H9 (cell line): ENCODE results near the gene C8G. TPM values are rescaled to one million over a fixed set of nuclear protein-coding genes. Genes with fewer than 3 reads are reported as not detected.

ENCODE experiments used
- DNase-seq: peaks from one replicate; pipeline ENCODE4 v3.0.0-alpha.2; 2017
- H2AFZ ChIP-seq: one replicate; pipeline ENCODE4 v1.6.1; 2013; ENCODE audit warnings: mild to moderate bottlenecking, low read length, control low read depth, moderate library complexity
- H2AK5ac ChIP-seq: 2 replicates; pipeline ENCODE4 v1.6.1; 2013; ENCODE audit warnings: low read length, control low read depth, mixed read lengths; ENCODE audit not compliant: insufficient read length
- H2BK120ac ChIP-seq: one replicate; pipeline ENCODE4 v1.6.1; 2013; ENCODE audit warnings: low read depth, mild to moderate bottlenecking, low read length, control low read depth, inconsistent platforms; ENCODE audit not compliant: poor library complexity, severe bottlenecking
- H2BK12ac ChIP-seq: 2 replicates; pipeline ENCODE4 v1.6.1; 2013; ENCODE audit warnings: low read length, control low read depth, mixed read lengths, low read depth; ENCODE audit not compliant: insufficient read length
- H2BK15ac ChIP-seq: 2 replicates; pipeline ENCODE4 v1.6.1; 2013; ENCODE audit warnings: low read depth, low read length, control low read depth
- H2BK20ac ChIP-seq: one replicate; pipeline ENCODE4 v1.6.1; 2013; ENCODE audit warnings: low read depth, mild to moderate bottlenecking, low read length, control low read depth, inconsistent platforms; ENCODE audit not compliant: poor library complexity, severe bottlenecking
- H2BK5ac ChIP-seq: 2 replicates; pipeline ENCODE4 v1.6.1; 2013; ENCODE audit warnings: low read length, control low read depth, mixed read lengths; ENCODE audit not compliant: insufficient read length
- H3K14ac ChIP-seq: 2 replicates; pipeline ENCODE4 v1.6.1; 2013; ENCODE audit warnings: low read length, control low read depth; ENCODE audit not compliant: insufficient read depth
- H3K18ac ChIP-seq: 2 replicates; pipeline ENCODE4 v1.6.1; 2013; ENCODE audit warnings: low read depth, mild to moderate bottlenecking, mixed read lengths, low read length, control low read depth; ENCODE audit not compliant: insufficient read length
- H3K23ac ChIP-seq: 2 replicates; pipeline ENCODE4 v1.6.1; 2013; ENCODE audit warnings: low read length, control low read depth, mixed read lengths, low read depth; ENCODE audit not compliant: insufficient read length
- H3K23me2 ChIP-seq: 2 replicates; pipeline ENCODE4 v1.6.1; 2013; ENCODE audit warnings: low read depth, mild to moderate bottlenecking, mixed read lengths, low read length, control low read depth; ENCODE audit not compliant: insufficient read length, poor library complexity, severe bottlenecking
- H3K27ac ChIP-seq: 2 replicates; pipeline ENCODE4 v1.5.1; 2013; ENCODE audit warnings: low read length, control low read depth, mixed read lengths, low read depth; ENCODE audit not compliant: insufficient read length
- H3K27me3 ChIP-seq: 2 replicates; pipeline ENCODE4 v1.6.1; 2013; ENCODE audit warnings: low read length, control low read depth, inconsistent platforms; ENCODE audit not compliant: insufficient read depth
- H3K4ac ChIP-seq: 2 replicates; pipeline ENCODE4 v1.6.1; 2013; ENCODE audit warnings: low read depth, mild to moderate bottlenecking, control low read depth, inconsistent platforms, low read length, moderate library complexity
- H3K4me1 ChIP-seq: 2 replicates; pipeline ENCODE4 v1.6.1; 2013; ENCODE audit warnings: low read length, control low read depth, inconsistent platforms; ENCODE audit not compliant: insufficient read depth
- H3K4me2 ChIP-seq: 2 replicates; pipeline ENCODE4 v1.6.1; 2013; ENCODE audit warnings: low read length, control low read depth, mixed read lengths; ENCODE audit not compliant: insufficient read length, insufficient read depth
- H3K56ac ChIP-seq: 2 replicates; pipeline ENCODE4 v1.6.1; 2013; ENCODE audit warnings: low read depth, mild to moderate bottlenecking, mixed read lengths, low read length, control low read depth; ENCODE audit not compliant: insufficient read length
- H3K79me1 ChIP-seq: 2 replicates; pipeline ENCODE4 v1.6.1; 2013; ENCODE audit warnings: low read depth, mild to moderate bottlenecking, moderate library complexity, low read length, control low read depth, inconsistent platforms; ENCODE audit not compliant: insufficient read depth, poor library complexity, severe bottlenecking
- H3K79me2 ChIP-seq: 2 replicates; pipeline ENCODE4 v1.6.1; 2013; ENCODE audit warnings: low read length, control low read depth, inconsistent platforms; ENCODE audit not compliant: insufficient read depth
- H3K9ac ChIP-seq: 2 replicates; pipeline ENCODE4 v1.6.1; 2013; ENCODE audit warnings: low read length, control low read depth, mixed read lengths; ENCODE audit not compliant: insufficient read length; ENCODE audit errors: extremely low read depth
- H3K9me3 ChIP-seq: one replicate; pipeline ENCODE4 v1.6.1; 2013; ENCODE audit warnings: low read depth, low read length, inconsistent platforms; ENCODE audit not compliant: control insufficient read depth
- H3T11ph ChIP-seq: one replicate; pipeline ENCODE4 v1.6.1; 2013; ENCODE audit warnings: mild to moderate bottlenecking, low read length, control low read depth, inconsistent platforms
- H4K20me1 ChIP-seq: one replicate; pipeline ENCODE4 v1.6.1; 2013; ENCODE audit not compliant: control insufficient read depth, insufficient read length, insufficient read depth
- H4K5ac ChIP-seq: 2 replicates; pipeline ENCODE4 v1.6.1; 2013; ENCODE audit warnings: low read depth, mild to moderate bottlenecking, mixed read lengths, low read length, control low read depth; ENCODE audit not compliant: insufficient read length
- H4K8ac ChIP-seq: replicated peaks from 2 replicates; pipeline ENCODE4 v1.6.1; 2013; ENCODE audit warnings: low read length, control low read depth, mixed read lengths, low read depth; ENCODE audit not compliant: insufficient read length
- H4K91ac ChIP-seq: 2 replicates; pipeline ENCODE4 v1.6.1; 2013; ENCODE audit warnings: low read depth, mild to moderate bottlenecking, moderate library complexity, mixed read lengths, low read length, control low read depth; ENCODE audit not compliant: insufficient read length
- H3K27ac Mint-ChIP-seq, 3 experiments: 2 replicates in 2 of 3; 3 replicates in 1 of 3; pipeline ENCODE4 v1.8.0; 2020 to 2021; ENCODE audit warnings: mixed read lengths in 3 of 3, mild to moderate bottlenecking in 1 of 3, moderate library complexity in 1 of 3
- H3K27me3 Mint-ChIP-seq: 2 replicates; pipeline ENCODE4 v1.8.0; 2021; ENCODE audit warnings: low read depth, mild to moderate bottlenecking, moderate library complexity, mixed read lengths
- H3K36me3 Mint-ChIP-seq, 3 experiments: 2 replicates in 2 of 3; 3 replicates in 1 of 3; pipeline ENCODE4 v1.8.0; 2020 to 2021; ENCODE audit warnings: low read depth in 3 of 3, mixed read lengths in 3 of 3; ENCODE audit not compliant: insufficient read depth in 1 of 3
- H3K4me1 Mint-ChIP-seq, 2 experiments: 2 replicates each; pipeline ENCODE4 v1.8.0; 2020; ENCODE audit warnings: mixed read lengths in 2 of 2
- H3K4me3 Mint-ChIP-seq, 2 experiments: 2 replicates in 1 of 2; 3 replicates in 1 of 2; pipeline ENCODE4 v1.8.0; 2020 to 2021; ENCODE audit warnings: mild to moderate bottlenecking in 2 of 2, mixed read lengths in 2 of 2, moderate library complexity in 1 of 2
- H3K9me3 Mint-ChIP-seq, 2 experiments: 2 replicates in 1 of 2; 3 replicates in 1 of 2; pipeline ENCODE4 v1.8.0; 2020; ENCODE audit warnings: mild to moderate bottlenecking in 2 of 2, mixed read lengths in 2 of 2, moderate library complexity in 1 of 2
- CTCF ChIP-seq: fragments of 200-600 bp; sonication (generic); conservative IDR thresholded peaks from 3 replicates; pipeline ENCODE4 v1.8.0; 2021; ENCODE audit warnings: antibody characterized with exemption, mild to moderate bottlenecking
- WGBS: extraction: QIAGEN DNeasy Blood & Tissue Kit; methylation state at CpG from one replicate; pipeline ENCODE4 v1.1.7; 2013; ENCODE audit warnings: missing lambda C conversion rate, low lambda C conversion rate, mixed read lengths; ENCODE audit not compliant: insufficient read length; ENCODE audit errors: extremely low coverage; 5-methylcytosine and 5-hydroxymethylcytosine counted together
- total RNA-seq: library from RNA; stranded (reverse); gene quantifications from 2 replicates; pipeline ENCODE4 v1.2.1, GENCODE V29; 2021

The C8G gene
- total RNA-seq, 1 experiment from 2014 or later = 0.96 TPM

GRCh38 chr9:136899196-136899595 is 45.8 kb upstream of the C8G start:
- no peaks in the 10 kb centered on the region; the same call in 1 of the 2 replicates for H3K79me2 ChIP-seq
- Mint-ChIP-seq H3K4me3 (no peak overlapping the region), H3K36me3 (peaks cover 36 to 65% (median 55%) of the 10 kb centered on the region in 3 experiments), H3K27ac (peak overlapping the region in 1 of 3 experiments; percentile 16; a peak in 1 of 7 replicates), H3K9me3 (no peaks in the 10 kb centered on the region), H3K27me3 (no peaks in the 10 kb centered on the region; the same call in 1 of the 2 replicates), H3K4me1 (peaks cover 5 to 12% of the 10 kb centered on the region in 2 experiments; a peak in 3 of 4 replicates)
- peaks cover 6% of the 10 kb centered on the region for H3K79me1 ChIP-seq
- no peak overlapping the region for H2AFZ ChIP-seq
- H2BK120ac ChIP-seq = no peak overlapping the region
- H2BK5ac ChIP-seq = no peak overlapping the region
- H3K9me3 ChIP-seq = no peaks in the 10 kb centered on the region
- no peak for TF ChIP-seq CTCF
- no peaks in the 10 kb centered on the region for H3K23me2 ChIP-seq
- no peak overlapping the region for H3K23ac ChIP-seq
- H4K91ac ChIP-seq = no peak overlapping the region
- no peak overlapping the region for H3K56ac ChIP-seq
- no peak overlapping the region for H4K8ac ChIP-seq
- H2AK5ac ChIP-seq = no peak overlapping the region
- H4K20me1 ChIP-seq = no peaks in the 10 kb centered on the region
- H3K27ac ChIP-seq = no peak overlapping the region
- H3K9ac ChIP-seq = no peak overlapping the region
- H2BK20ac ChIP-seq = no peak overlapping the region
- no peak overlapping the region for H3K18ac ChIP-seq
- no peaks in the 10 kb centered on the region for H3K27me3 ChIP-seq
- H4K5ac ChIP-seq = no peak overlapping the region
- no peak overlapping the region for H2BK12ac ChIP-seq
- H3T11ph ChIP-seq = no peak overlapping the region
- H3K4me2 ChIP-seq = no peak overlapping the region
- no peak overlapping the region for H2BK15ac ChIP-seq
- WGBS = no CpG with 5 or more reads among the region's 9 CpGs
- no peak for DNase-seq
- H3K4me1 ChIP-seq = no peaks in the 10 kb centered on the region
- H3K4ac ChIP-seq = no peak overlapping the region
- no peak overlapping the region for H3K14ac ChIP-seq
